OCI-LY1 (cell line): ENCODE results near the gene SDC1.

Experiments used
- CTCF ChIP-seq: fragments of 200-600 bp; sonication (generic), shearing (Covaris generic); IDR thresholded peaks from 2 replicates; pipeline ENCODE4 v1.5.1; 2017; ENCODE audit warnings: mild to moderate bottlenecking, antibody characterized with exemption, low read length, moderate library complexity, mixed read lengths
- EZH2 ChIP-seq: fragments of 200-600 bp; sonication (generic), shearing (Covaris generic); IDR thresholded peaks from 2 replicates; pipeline ENCODE4 v1.8.0; 2017; ENCODE audit warnings: borderline replicate concordance, mixed run types, mild to moderate bottlenecking, antibody characterized with exemption, low read length, moderate library complexity, mixed read lengths

- TF ChIP-seq CTCF (no peak), EZH2 (no peak)
Observed at GRCh38 chr2:20179755-20180594, 45.0 kb downstream of the SDC1 start.
